Panc1 (cell line): ENCODE results near the gene GAB3. TPM values are rescaled to one million over a fixed set of nuclear protein-coding genes. Genes with fewer than 3 reads are reported as not detected.

ENCODE experiments used
- ATAC-seq: fragments of 200-7000 bp; cut with Tn5 transposase; 2 replicates; pipeline ENCODE4 v1.9.1; 2020; ENCODE audit warnings: mild to moderate bottlenecking, moderate library complexity
- BruUV-seq: library from RNA; stranded (reverse); fragments of 400-500 nt; replicated peaks from 2 replicates; lab custom pipeline; 2021; lab: Mats Ljungman, UMichigan
- CTCF ChIA-PET: fragments of 300-600 bp; sonication (Branson Sonifier 250); formaldehyde crosslinking; loops from one replicate; lab custom pipeline; 2022; ENCODE audit warnings: antibody characterized with exemption; lab: Charles Lee
- POLR2A ChIA-PET: fragments of 300-600 bp; sonication (Branson Sonifier 250); formaldehyde crosslinking; loops from one replicate; lab custom pipeline; 2022; ENCODE audit warnings: antibody characterized with exemption; lab: Charles Lee
- DNase-seq: peaks from one replicate; pipeline ENCODE4 v3.0.0-alpha.2; 2010; ENCODE audit warnings: low read depth, low spot score
- H3K27ac ChIP-seq: 2 replicates; pipeline ENCODE4 v1.5.1; 2011; ENCODE audit warnings: mild to moderate bottlenecking, low read length, inconsistent platforms
- H3K27me3 ChIP-seq: fragments of 200-500 bp; sonication (Bioruptor generic); 2 replicates; pipeline ENCODE4 v1.6.0; 2014; ENCODE audit warnings: low read length, inconsistent platforms; ENCODE audit not compliant: control insufficient read depth, insufficient read depth
- H3K36me3 ChIP-seq: fragments of 200-500 bp; sonication (Bioruptor generic); 2 replicates; pipeline ENCODE4 v1.5.1; 2014; ENCODE audit warnings: inconsistent platforms, mild to moderate bottlenecking, low read length, moderate library complexity; ENCODE audit not compliant: control insufficient read depth, insufficient read depth
- H3K4me1 ChIP-seq: 2 replicates; pipeline ENCODE4 v1.5.1; 2011; ENCODE audit warnings: inconsistent platforms, mild to moderate bottlenecking, low read length, moderate library complexity; ENCODE audit not compliant: control insufficient read depth, insufficient read depth
- H3K4me3 ChIP-seq, 2 experiments: 2 replicates each; pipeline ENCODE4 v1.5.1; 2011 to 2012; ENCODE audit warnings: low read depth in 2 of 2, low read length in 2 of 2, mild to moderate bottlenecking in 2 of 2, inconsistent platforms in 1 of 2, moderate library complexity in 1 of 2
- H3K9me3 ChIP-seq: fragments of 200-500 bp; sonication (Bioruptor generic); 2 replicates; pipeline ENCODE4 v1.5.1; 2014; ENCODE audit warnings: low read depth, mild to moderate bottlenecking, inconsistent platforms, low read length, moderate library complexity; ENCODE audit not compliant: control insufficient read depth, insufficient read depth
- POLR2AphosphoS5 ChIP-seq: IDR thresholded peaks from 2 replicates; pipeline ENCODE4 v1.6.1; 2012; ENCODE audit warnings: mild to moderate bottlenecking, low read depth, low read length, moderate library complexity
- SIN3A ChIP-seq: IDR thresholded peaks from 2 replicates; pipeline ENCODE4 v1.6.1; 2012; ENCODE audit warnings: low read depth, mild to moderate bottlenecking, low read length, moderate library complexity, borderline replicate concordance; ENCODE audit not compliant: insufficient read depth
- TCF7L2 ChIP-seq: IDR thresholded peaks from 2 replicates; pipeline ENCODE4 v1.6.1; 2011; ENCODE audit warnings: mild to moderate bottlenecking, low read depth, low read length, inconsistent platforms
- in situ Hi-C: cut with HindIII; loops from 2 replicates; pipeline ENCODE4 v1.10.0; 2016; ENCODE audit warnings: low sequenced_read_pairs, low pct_unique_long_range_greater_than_20kb
- intact Hi-C: fragments of 100-400 bp; cut with micrococcal nuclease; formaldehyde crosslinking; loops from one replicate; pipeline ENCODE4 v1.10.0; 2022; ENCODE audit not compliant: unreplicated experiment
- total RNA-seq: library from RNA; stranded (reverse); gene quantifications from one replicate; pipeline ENCODE4 v1.2.1, GENCODE V29; 2021; ENCODE audit not compliant: unreplicated experiment
- TF ChIP-seq, protein P1 (sequence below): fragments of 450-650 bp; IDR thresholded peaks from 2 replicates; pipeline ENCODE4 v1.5.1; 2017; ENCODE audit warnings: mild to moderate bottlenecking
- TF ChIP-seq, protein P2 (sequence below), 2 experiments: IDR thresholded peaks; 2 replicates each; pipeline ENCODE4 v1.6.1; 2011 to 2012; ENCODE audit warnings: low read depth in 2 of 2, control low read depth in 1 of 2, low read length in 1 of 2, mild to moderate bottlenecking in 1 of 2, moderate library complexity in 1 of 2; ENCODE audit not compliant: insufficient read depth in 1 of 2

GAB3 gene
- total RNA-seq, 1 experiment from 2014 or later: 8.2 TPM

DNA sequence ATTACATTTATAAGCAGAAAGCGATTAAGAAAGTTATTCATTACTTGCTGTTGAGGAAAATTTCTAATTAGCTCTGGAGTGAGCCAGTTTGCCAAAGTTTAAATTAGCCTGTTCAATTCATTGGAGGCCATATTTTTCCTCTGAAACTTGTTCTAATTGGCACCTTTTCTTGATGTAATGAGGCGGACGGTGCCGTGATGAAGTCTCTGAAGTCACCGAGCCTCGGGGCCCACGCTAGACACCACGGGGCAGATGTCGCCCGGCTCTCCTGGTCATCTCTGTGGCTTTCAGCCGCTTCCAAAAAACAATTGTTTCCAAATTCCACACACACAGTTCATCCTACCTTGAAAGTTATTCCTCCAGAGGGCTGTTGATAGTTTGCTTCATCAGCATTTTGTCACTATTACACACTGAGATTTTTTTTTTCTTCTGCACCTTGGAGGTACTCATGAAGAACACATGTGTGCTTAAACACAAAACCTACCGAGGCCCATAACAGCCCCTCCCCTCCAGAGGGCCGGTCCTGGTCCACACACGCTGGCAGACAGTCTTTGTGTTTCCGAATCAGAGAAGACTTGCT, 93.6 kb downstream of the GAB3 start:
- DNase-seq: no peak
- no peaks in the 10 kb centered on the region for H3K36me3 ChIP-seq
- no peak overlapping the region for H3K27ac ChIP-seq
- POLR2A ChIA-PET: no interaction called here
- ATAC-seq: no peak
- BruUV-seq: no TSS peak
- H3K4me1 ChIP-seq: no peaks in the 10 kb centered on the region
- TF ChIP-seq SIN3A (no peak), POLR2AphosphoS5 (no peak), TCF7L2 (no peak)
- TF ChIP-seq, protein P1, sequence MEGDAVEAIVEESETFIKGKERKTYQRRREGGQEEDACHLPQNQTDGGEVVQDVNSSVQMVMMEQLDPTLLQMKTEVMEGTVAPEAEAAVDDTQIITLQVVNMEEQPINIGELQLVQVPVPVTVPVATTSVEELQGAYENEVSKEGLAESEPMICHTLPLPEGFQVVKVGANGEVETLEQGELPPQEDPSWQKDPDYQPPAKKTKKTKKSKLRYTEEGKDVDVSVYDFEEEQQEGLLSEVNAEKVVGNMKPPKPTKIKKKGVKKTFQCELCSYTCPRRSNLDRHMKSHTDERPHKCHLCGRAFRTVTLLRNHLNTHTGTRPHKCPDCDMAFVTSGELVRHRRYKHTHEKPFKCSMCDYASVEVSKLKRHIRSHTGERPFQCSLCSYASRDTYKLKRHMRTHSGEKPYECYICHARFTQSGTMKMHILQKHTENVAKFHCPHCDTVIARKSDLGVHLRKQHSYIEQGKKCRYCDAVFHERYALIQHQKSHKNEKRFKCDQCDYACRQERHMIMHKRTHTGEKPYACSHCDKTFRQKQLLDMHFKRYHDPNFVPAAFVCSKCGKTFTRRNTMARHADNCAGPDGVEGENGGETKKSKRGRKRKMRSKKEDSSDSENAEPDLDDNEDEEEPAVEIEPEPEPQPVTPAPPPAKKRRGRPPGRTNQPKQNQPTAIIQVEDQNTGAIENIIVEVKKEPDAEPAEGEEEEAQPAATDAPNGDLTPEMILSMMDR: no peak
- TF ChIP-seq, protein P2, sequence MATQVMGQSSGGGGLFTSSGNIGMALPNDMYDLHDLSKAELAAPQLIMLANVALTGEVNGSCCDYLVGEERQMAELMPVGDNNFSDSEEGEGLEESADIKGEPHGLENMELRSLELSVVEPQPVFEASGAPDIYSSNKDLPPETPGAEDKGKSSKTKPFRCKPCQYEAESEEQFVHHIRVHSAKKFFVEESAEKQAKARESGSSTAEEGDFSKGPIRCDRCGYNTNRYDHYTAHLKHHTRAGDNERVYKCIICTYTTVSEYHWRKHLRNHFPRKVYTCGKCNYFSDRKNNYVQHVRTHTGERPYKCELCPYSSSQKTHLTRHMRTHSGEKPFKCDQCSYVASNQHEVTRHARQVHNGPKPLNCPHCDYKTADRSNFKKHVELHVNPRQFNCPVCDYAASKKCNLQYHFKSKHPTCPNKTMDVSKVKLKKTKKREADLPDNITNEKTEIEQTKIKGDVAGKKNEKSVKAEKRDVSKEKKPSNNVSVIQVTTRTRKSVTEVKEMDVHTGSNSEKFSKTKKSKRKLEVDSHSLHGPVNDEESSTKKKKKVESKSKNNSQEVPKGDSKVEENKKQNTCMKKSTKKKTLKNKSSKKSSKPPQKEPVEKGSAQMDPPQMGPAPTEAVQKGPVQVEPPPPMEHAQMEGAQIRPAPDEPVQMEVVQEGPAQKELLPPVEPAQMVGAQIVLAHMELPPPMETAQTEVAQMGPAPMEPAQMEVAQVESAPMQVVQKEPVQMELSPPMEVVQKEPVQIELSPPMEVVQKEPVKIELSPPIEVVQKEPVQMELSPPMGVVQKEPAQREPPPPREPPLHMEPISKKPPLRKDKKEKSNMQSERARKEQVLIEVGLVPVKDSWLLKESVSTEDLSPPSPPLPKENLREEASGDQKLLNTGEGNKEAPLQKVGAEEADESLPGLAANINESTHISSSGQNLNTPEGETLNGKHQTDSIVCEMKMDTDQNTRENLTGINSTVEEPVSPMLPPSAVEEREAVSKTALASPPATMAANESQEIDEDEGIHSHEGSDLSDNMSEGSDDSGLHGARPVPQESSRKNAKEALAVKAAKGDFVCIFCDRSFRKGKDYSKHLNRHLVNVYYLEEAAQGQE (IDR thresholded peaks at IDR 0.05; ENCODE audit: insufficient read depth in 1 of 2, low read depth in 2 of 2, low read length in 1 of 2): no peak
- H3K9me3 ChIP-seq: no peaks in the 10 kb centered on the region
- H3K4me3 ChIP-seq: no peak overlapping the region
- in situ Hi-C loops: loop anchor here (25.0 kb wide), 1 partner anchor 180 kb away; the partner anchor contains the start of gene SMIM9
- no peaks in the 10 kb centered on the region for H3K27me3 ChIP-seq
- intact Hi-C loops: no loop called here
- CTCF ChIA-PET: no interaction called here

DNA sequence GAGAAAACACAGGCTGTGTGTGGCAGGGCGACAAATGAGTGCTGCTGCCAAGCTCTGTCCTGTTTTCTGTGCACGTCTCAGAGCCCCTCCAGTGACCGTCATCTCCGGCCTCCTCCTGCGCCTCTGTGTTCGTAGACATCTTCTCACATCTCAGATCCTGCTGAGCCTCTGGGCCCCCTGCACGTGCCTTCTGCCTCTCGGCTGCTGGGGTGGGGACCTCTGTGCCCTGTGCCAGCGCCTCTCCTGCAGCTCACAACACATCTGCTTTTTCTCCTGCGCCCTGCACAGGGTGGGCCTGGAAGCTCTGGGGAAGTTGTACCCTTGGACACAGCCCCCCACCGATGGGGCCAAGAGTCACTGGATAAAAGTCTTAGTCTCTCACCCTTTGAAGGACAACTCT, 95.1 kb downstream of the GAB3 start:
- ATAC-seq (no peak), DNase-seq (no peak)
- no peaks in the 10 kb centered on the region for H3K9me3 ChIP-seq
- POLR2A ChIA-PET: no interaction called here
- CTCF ChIA-PET: no interaction called here
- no peak overlapping the region for H3K4me3 ChIP-seq
- TF ChIP-seq SIN3A: no peak
- TF ChIP-seq, protein P1: no peak
- no peak for TF ChIP-seq POLR2AphosphoS5
- TF ChIP-seq TCF7L2: no peak
- intact Hi-C loops (no loop called here), in situ Hi-C loops (loop anchor here (25.0 kb wide), 1 partner anchor 182 kb away; the partner anchor contains the start of gene SMIM9)
- H3K36me3 ChIP-seq: no peaks in the 10 kb centered on the region
- no peak overlapping the region for H3K27ac ChIP-seq
- BruUV-seq: no TSS peak
- no peaks in the 10 kb centered on the region for H3K27me3 ChIP-seq
- no peaks in the 10 kb centered on the region for H3K4me1 ChIP-seq
